Thoracic aorta (tissue), 2 donors: ENCODE results near the gene CRIP1. TPM values are rescaled to one million over a fixed set of nuclear protein-coding genes. Genes with fewer than 3 reads are reported as not detected.

Experiments used
- ATAC-seq: fragments of 150-250 bp; one replicate; pipeline ENCODE4 v1.8.0; 2017; ENCODE audit warnings: low read depth; ENCODE audit not compliant: insufficient number of reproducible peaks, low FRiP score
- DNase-seq: peaks from one replicate; pipeline ENCODE4 v3.0.0-alpha.2; 2020; ENCODE audit warnings: low spot score
- H3K27ac ChIP-seq, 2 donors: fragments of 200-600 bp; sonication (generic); 1 replicate in 1 of 2; 2 replicates in 1 of 2; pipeline ENCODE4 v1.5.1; 2016; ENCODE audit warnings: mild to moderate bottlenecking in 2 of 2, moderate library complexity in 2 of 2
- H3K27me3 ChIP-seq: fragments of 200-600 bp; sonication (generic); replicated peaks from 2 replicates; pipeline ENCODE4 v1.6.0; 2016; ENCODE audit warnings: mild to moderate bottlenecking; ENCODE audit not compliant: insufficient read depth
- H3K36me3 ChIP-seq: fragments of 200-600 bp; sonication (generic); one replicate; pipeline ENCODE4 v1.5.1; 2016
- H3K4me1 ChIP-seq, 2 donors: fragments of 200-600 bp; sonication (generic); 1 replicate in 1 of 2; 2 replicates in 1 of 2; pipeline versions ENCODE4 v1.5.1 to v1.6.0; 2016; ENCODE audit warnings: low read depth in 2 of 2, mild to moderate bottlenecking in 1 of 2; ENCODE audit not compliant: control insufficient read depth in 1 of 2
- H3K4me3 ChIP-seq: fragments of 200-600 bp; sonication (generic); 2 replicates; pipeline ENCODE4 v1.5.1; 2016; ENCODE audit warnings: mild to moderate bottlenecking
- H3K9me3 ChIP-seq: fragments of 200-600 bp; sonication (generic); 2 replicates; pipeline ENCODE4 v1.5.1; 2016
- CTCF ChIP-seq: fragments of 200-600 bp; sonication (generic); IDR thresholded peaks from one replicate; pipeline ENCODE4 v1.5.1; 2019; ENCODE audit warnings: antibody characterized with exemption
- total RNA-seq, 2 donors: library from RNA; depleted of rRNA; stranded (reverse); fragments of >200 nt; gene quantifications; one replicate each; pipeline versions ENCODE4 v1.1.0 to v1.2.3, GENCODE V29; 2016

Gene CRIP1
- total RNA-seq, 2 donors from 2014 or later, result 75.4 to 325 TPM

GRCh38 chr14:105525861-105526775, 39.4 kb downstream of the CRIP1 start, which contains the start of gene TMEM121:
TSS of gene TMEM121 (plus strand) at chr14:105526583. CDS start at chr14:105528835, 2,252 bp downstream.
- H3K27ac ChIP-seq, result peak within 1 kb of the TSS; percentile 38 to 47
- no peaks in the 10 kb centered on the region for H3K27me3 ChIP-seq
- no peaks in the 10 kb centered on the region for H3K9me3 ChIP-seq
- no peak for ATAC-seq
- peaks cover 23 to 25% of the 10 kb centered on the region in 2 donors for H3K4me1 ChIP-seq
- TF ChIP-seq CTCF, result no peak
- no peaks in the 10 kb centered on the region for H3K36me3 ChIP-seq
- H3K4me3 ChIP-seq, result peak within 1 kb of the TSS; percentile 78
- no peak for DNase-seq

- ATAC-seq (no peak), DNase-seq (no peak)
- H3K4me1 ChIP-seq, result peaks cover 23 to 25% of the 10 kb centered on the region in 2 donors
- TF ChIP-seq CTCF, result no peak
- H3K36me3 ChIP-seq, result no peaks in the 10 kb centered on the region
- H3K27me3 ChIP-seq, result no peaks in the 10 kb centered on the region
- H3K27ac ChIP-seq, result no peak overlapping the region
- peak overlapping the region; percentile 78 for H3K4me3 ChIP-seq
- H3K9me3 ChIP-seq, result no peaks in the 10 kb centered on the region
Measured at GRCh38 chr14:105526776-105527380, 40.2 kb downstream of the CRIP1 start.

- peak overlapping the region; percentile 78 for H3K4me3 ChIP-seq
- DNase-seq (no peak), ATAC-seq (no peak)
- no peaks in the 10 kb centered on the region for H3K9me3 ChIP-seq
- peaks cover 23 to 25% of the 10 kb centered on the region in 2 donors for H3K4me1 ChIP-seq
- no peak for TF ChIP-seq CTCF
- no peak overlapping the region for H3K27ac ChIP-seq
- no peaks in the 10 kb centered on the region for H3K27me3 ChIP-seq
- no peaks in the 10 kb centered on the region for H3K36me3 ChIP-seq
Measured at GRCh38 chr14:105527381-105527825, 40.7 kb downstream of the CRIP1 start.

GRCh38 chr14:105527826-105528585, 41.3 kb downstream of the CRIP1 start:
- Histone ChIP-seq H3K4me3 (peak overlapping the region; percentile 78), H3K27me3 (no peaks in the 10 kb centered on the region), H3K27ac (no peak overlapping the region)

More at GRCh38 chr14:105527826-105528585, 41.3 kb downstream of the CRIP1 start:
- H3K36me3 ChIP-seq, result no peaks in the 10 kb centered on the region
- no peaks in the 10 kb centered on the region for H3K9me3 ChIP-seq
- DNase-seq (no peak), ATAC-seq (no peak)
- H3K4me1 ChIP-seq, result peaks cover 23 to 25% of the 10 kb centered on the region in 2 donors
- TF ChIP-seq CTCF, result peak; percentile 89
